Liver (tissue), 9 donors: Measurements from ENCODE around the gene DENND4A. TPM values are rescaled to one million over a fixed set of nuclear protein-coding genes. Genes with fewer than 3 reads are reported as not detected.

Experiments
- DNase-seq: peaks from one replicate; pipeline ENCODE4 v3.0.0-alpha.2; 2017; ENCODE audit warnings: low spot score
- H3K27ac ChIP-seq, 2 donors: one replicate each; pipeline ENCODE4 v1.7.0; 2013; ENCODE audit warnings: inconsistent platforms in 2 of 2, low read length in 2 of 2, control low read depth in 1 of 2, low read depth in 1 of 2, mild to moderate bottlenecking in 1 of 2
- H3K27me3 ChIP-seq, 4 donors: one replicate each; pipeline versions ENCODE4 v1.6.1 to v1.7.0; 2013; ENCODE audit warnings: low read length in 3 of 4, inconsistent platforms in 1 of 4, mild to moderate bottlenecking in 1 of 4, moderate library complexity in 1 of 4; ENCODE audit not compliant: control insufficient read depth in 4 of 4, insufficient read depth in 4 of 4
- H3K36me3 ChIP-seq, 4 donors: one replicate each; pipeline versions ENCODE4 v1.6.1 to v1.7.0; 2013; ENCODE audit warnings: low read length in 3 of 4, mild to moderate bottlenecking in 3 of 4, low read depth in 1 of 4, moderate library complexity in 1 of 4; ENCODE audit not compliant: control insufficient read depth in 4 of 4, insufficient read depth in 3 of 4
- H3K4me1 ChIP-seq, 4 donors: one replicate each; pipeline versions ENCODE4 v1.6.1 to v1.7.0; 2013; ENCODE audit warnings: low read length in 3 of 4, mild to moderate bottlenecking in 3 of 4, moderate library complexity in 1 of 4; ENCODE audit not compliant: control insufficient read depth in 4 of 4, insufficient read depth in 4 of 4
- H3K4me3 ChIP-seq, 3 donors: one replicate each; pipeline versions ENCODE4 v1.6.1 to v1.7.0; 2013; ENCODE audit warnings: low read length in 3 of 3, control low read depth in 1 of 3, low read depth in 1 of 3, mild to moderate bottlenecking in 1 of 3
- H3K9ac ChIP-seq, 2 donors: one replicate each; pipeline ENCODE4 v1.7.0; 2013; ENCODE audit warnings: low read length in 2 of 2, mild to moderate bottlenecking in 2 of 2, moderate library complexity in 2 of 2, control low read depth in 1 of 2, low read depth in 1 of 2
- H3K9me3 ChIP-seq, 4 donors: one replicate each; pipeline versions ENCODE4 v1.6.1 to v1.7.0; 2013; ENCODE audit warnings: low read length in 3 of 4; ENCODE audit not compliant: control insufficient read depth in 4 of 4
- ATF3 ChIP-seq: IDR thresholded peaks from 2 replicates; pipeline ENCODE4 v1.6.1; 2016; ENCODE audit warnings: antibody characterized with exemption
- CTCF ChIP-seq: fragments of 150-350 bp; IDR thresholded peaks from 2 replicates; pipeline ENCODE4 v1.5.1; 2017; ENCODE audit warnings: improper control_type of control experiment, low read depth, low read length; ENCODE audit not compliant: missing input control
- EGR1 ChIP-seq, 2 donors: IDR thresholded peaks; 2 replicates each; pipeline ENCODE4 v1.6.1; 2016 to 2018; ENCODE audit warnings: antibody characterized with exemption in 2 of 2, low read depth in 2 of 2
- FOXA1 ChIP-seq: IDR thresholded peaks from 2 replicates; pipeline ENCODE4 v1.6.1; 2016; ENCODE audit warnings: antibody characterized with exemption
- FOXA2 ChIP-seq: IDR thresholded peaks from 2 replicates; pipeline ENCODE4 v1.6.1; 2016; ENCODE audit warnings: antibody characterized with exemption
- HNF4A ChIP-seq, 2 donors: conservative IDR thresholded peaks; 2 replicates each; pipeline ENCODE4 v1.6.1; 2016; ENCODE audit warnings: antibody characterized with exemption in 2 of 2, mild to moderate bottlenecking in 2 of 2
- HNF4G ChIP-seq: IDR thresholded peaks from 2 replicates; pipeline ENCODE4 v1.6.1; 2016; ENCODE audit warnings: antibody characterized with exemption
- MAX ChIP-seq: IDR thresholded peaks from 2 replicates; pipeline ENCODE4 v1.6.1; 2016; ENCODE audit warnings: antibody characterized with exemption
- NR2F2 ChIP-seq: IDR thresholded peaks from 2 replicates; pipeline ENCODE4 v1.6.1; 2016; ENCODE audit warnings: antibody characterized with exemption
- REST ChIP-seq: IDR thresholded peaks from 2 replicates; pipeline ENCODE4 v1.6.1; 2016; ENCODE audit warnings: antibody characterized with exemption, mild to moderate bottlenecking
- RXRA ChIP-seq, 2 donors: IDR thresholded peaks; 2 replicates each; pipeline ENCODE4 v1.6.1; 2017 to 2018; ENCODE audit warnings: antibody characterized with exemption in 2 of 2, mild to moderate bottlenecking in 1 of 2
- SP1 ChIP-seq: IDR thresholded peaks from 2 replicates; pipeline ENCODE4 v1.6.1; 2018; ENCODE audit warnings: antibody characterized with exemption, mild to moderate bottlenecking
- TAF1 ChIP-seq: conservative IDR thresholded peaks from 2 replicates; pipeline ENCODE4 v1.6.1; 2016; ENCODE audit warnings: antibody characterized with exemption, mild to moderate bottlenecking
- YY1 ChIP-seq: IDR thresholded peaks from 2 replicates; pipeline ENCODE4 v1.6.1; 2016; ENCODE audit warnings: antibody characterized with exemption, mild to moderate bottlenecking
- WGBS: extraction: QIAGEN DNeasy Blood & Tissue Kit; methylation state at CpG from one replicate; pipeline ENCODE4 v1.1.7; 2013; 5-methylcytosine and 5-hydroxymethylcytosine counted together
- polyA plus RNA-seq, 2 donors: library from polyadenylated mRNA; stranded (reverse) in 1 of 2; unstranded in 1 of 2; fragments of 200-250 nt in 1 of 2; fragments of >200 nt in 1 of 2; fragmentation: Nextera tagmentation in 1 of 2; extraction: Ambion mirVana in 1 of 2; gene quantifications; one replicate each; pipeline versions ENCODE4 v1.2.1 to v1.2.3, GENCODE V29; 2013 to 2015
- total RNA-seq, 2 donors: library from RNA; depleted of rRNA; stranded (reverse); fragments of >200 nt; gene quantifications; one replicate each; pipeline ENCODE4 v1.2.3, GENCODE V29; 2014
- donor health status: healthy.
- donor health status: healthy.
- donor health status: healthy.
- donor health status: healthy.
- donor health status: healthy.

The DENND4A gene
- total and polyA plus RNA-seq, 4 donors = 5.2 to 75.5 (median 23.9) TPM

GRCh38 chr15:65778269-65778668 lies 13.8 kb downstream of the DENND4A start:
- no peak overlapping the region for H3K27ac ChIP-seq
- 68% methylated on average over 2 of the region's 2 CpGs for WGBS
- DNase-seq = no peak
- H3K9me3 ChIP-seq = no peaks in the 10 kb centered on the region
- no peak overlapping the region for H3K4me3 ChIP-seq
- no peaks in the 10 kb centered on the region for H3K27me3 ChIP-seq
- H3K36me3 ChIP-seq = no peaks in the 10 kb centered on the region
- no peak overlapping the region for H3K9ac ChIP-seq
- peaks cover 0 to 5% (median 2%) of the 10 kb centered on the region in 4 donors for H3K4me1 ChIP-seq
- TF ChIP-seq HNF4G = no peak
- no peak for TF ChIP-seq FOXA1
- no peak for TF ChIP-seq EGR1 (IDR thresholded peaks at IDR 0.05; ENCODE audit: low read depth in 2 of 2)

- H3K36me3 ChIP-seq = no peaks in the 10 kb centered on the region
- H3K4me3 ChIP-seq = no peak overlapping the region
- H3K9me3 ChIP-seq = no peaks in the 10 kb centered on the region
- H3K27me3 ChIP-seq = no peaks in the 10 kb centered on the region
- no peak overlapping the region for H3K27ac ChIP-seq
- TF ChIP-seq MAX (no peak), YY1 (no peak), SP1 (no peak)
- 93% methylated on average over 6 of the region's 6 CpGs for WGBS
- peaks cover 0 to 5% (median 2%) of the 10 kb centered on the region in 4 donors for H3K4me1 ChIP-seq
- H3K9ac ChIP-seq = no peak overlapping the region
- DNase-seq = no peak
These were observed 14.2 kb downstream of the DENND4A start for GRCh38 chr15:65777843-65778242.

GRCh38 chr15:65777053-65777452 lies 15.0 kb downstream of the DENND4A start:
- H3K9me3 ChIP-seq = no peaks in the 10 kb centered on the region
- no peak overlapping the region for H3K4me3 ChIP-seq
- peaks cover 0 to 4% (median under 1%) of the 10 kb centered on the region in 4 donors for H3K4me1 ChIP-seq
- no peak overlapping the region for H3K9ac ChIP-seq
- H3K27me3 ChIP-seq = no peaks in the 10 kb centered on the region
- no peak for DNase-seq
- TF ChIP-seq RXRA (IDR thresholded peaks at IDR 0.05) (no peak), HNF4G (no peak), NR2F2 (no peak), YY1 (no peak), FOXA2 (no peak), CTCF (no peak), ATF3 (no peak), MAX (no peak), REST (no peak), HNF4A (conservative IDR thresholded peaks at IDR 0.05) (no peak), TAF1 (no peak)
- H3K36me3 ChIP-seq = no peaks in the 10 kb centered on the region
- no peak overlapping the region for H3K27ac ChIP-seq
- WGBS = 90% methylated on average over 6 of the region's 6 CpGs
